HG02571 (cell line): ENCODE measurements around the gene PRKAR1B.

ENCODE experiments used
- ATAC-seq: cut with Tn5 transposase; IDR thresholded peaks from one replicate; pipeline ENCODE4 v1.9.1; 2021; ENCODE audit warnings: mild to moderate bottlenecking, moderate library complexity; ENCODE audit not compliant: unreplicated experiment

The PRKAR1B gene

DNA sequence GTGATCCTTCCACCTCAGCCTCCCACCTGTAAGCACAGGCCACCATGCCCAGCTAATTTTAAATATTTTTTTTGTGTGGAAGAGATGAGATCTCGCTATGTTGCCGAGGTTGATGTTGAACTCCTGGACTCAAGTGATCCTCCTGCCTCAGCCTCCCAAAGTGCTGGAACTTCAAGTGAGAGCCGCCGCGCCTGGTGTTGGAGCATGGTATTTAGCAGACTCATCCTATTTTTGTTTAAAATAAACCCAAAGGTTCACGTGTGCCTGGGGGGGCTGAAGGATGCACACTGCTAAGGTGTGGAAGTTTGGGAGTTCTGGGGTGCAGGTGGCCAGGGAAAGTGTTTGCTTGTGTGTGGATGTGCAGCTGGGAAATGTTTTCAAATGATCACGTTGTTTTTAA, 225.6 kb downstream of the PRKAR1B start:
- no peak for ATAC-seq

DNA sequence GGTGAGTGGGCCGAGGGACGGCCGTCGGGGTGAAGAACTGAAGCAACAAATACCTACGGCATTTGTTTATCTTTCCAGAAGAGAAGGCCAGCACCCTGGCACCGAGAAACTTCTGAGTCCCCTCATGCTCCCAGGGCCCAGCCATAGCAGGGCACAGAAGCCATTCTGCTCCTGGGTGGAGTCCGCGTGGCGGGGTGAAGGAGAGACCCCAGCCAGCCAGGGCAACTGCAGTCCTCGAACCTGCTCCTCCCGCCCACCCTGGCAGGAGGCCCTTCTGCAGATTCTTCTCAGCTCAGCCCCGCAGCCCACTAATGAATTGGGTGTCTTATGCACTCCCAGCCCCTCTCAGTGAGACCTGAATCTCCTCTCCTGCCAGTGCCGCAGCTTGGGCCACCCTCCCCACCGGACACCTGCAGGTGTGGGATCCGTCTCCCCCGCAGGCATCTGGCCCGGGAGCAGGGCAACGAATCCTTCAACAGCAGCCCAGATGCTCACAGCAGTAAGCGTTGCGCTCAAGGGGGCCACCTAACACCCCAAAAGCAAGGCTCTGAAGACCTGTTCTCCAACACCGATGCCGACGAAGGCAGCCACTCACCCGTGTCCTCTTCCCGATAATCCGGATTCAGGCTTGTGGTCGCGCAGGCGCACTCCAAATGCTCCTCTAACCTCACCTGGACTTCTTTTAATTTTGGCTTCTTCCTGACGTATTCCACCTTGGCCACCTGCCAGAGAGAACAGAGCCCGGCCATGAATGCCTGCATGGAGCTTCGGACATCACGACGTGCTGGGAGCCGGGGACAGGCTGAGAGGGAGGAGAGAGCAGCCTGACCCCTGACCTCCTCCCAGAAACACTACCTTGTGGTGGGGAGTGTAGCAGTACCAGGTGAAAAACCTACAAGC, 226.3 kb downstream of the PRKAR1B start:
- ATAC-seq: no peak

DNA sequence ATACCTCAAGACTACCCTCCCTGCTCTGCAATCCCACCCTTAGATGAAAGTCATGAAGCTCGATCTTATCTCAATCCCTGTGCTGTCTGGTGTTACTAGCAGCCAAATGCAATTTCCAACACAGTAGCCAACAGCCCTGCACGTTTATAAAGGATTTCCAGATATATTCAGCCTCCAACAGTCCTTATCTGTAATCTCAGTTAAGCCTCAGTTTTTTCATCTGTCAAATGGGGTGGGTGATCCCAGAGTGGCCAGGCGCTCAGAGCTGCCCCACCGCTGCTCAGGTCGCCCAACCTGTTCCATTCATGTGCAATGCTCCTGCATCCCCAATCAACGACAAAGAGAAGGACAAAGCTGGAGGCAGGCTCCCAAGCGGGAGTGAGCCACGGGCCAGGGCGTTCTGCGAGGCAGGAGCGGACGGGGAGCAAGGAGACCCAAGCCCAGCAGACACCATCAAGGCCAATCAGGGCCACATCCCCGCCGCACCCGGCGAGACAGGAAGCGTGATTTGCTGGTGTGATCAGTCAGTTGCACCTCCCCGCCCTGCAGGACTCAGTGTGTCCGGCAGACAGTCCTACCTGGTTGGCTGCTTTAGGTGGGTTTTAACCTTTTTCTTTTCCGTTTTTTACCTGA, 227.1 kb downstream of the PRKAR1B start:
- no peak for ATAC-seq
